ENCODE data around the gene ECI2.

Gene ECI2

DNA sequence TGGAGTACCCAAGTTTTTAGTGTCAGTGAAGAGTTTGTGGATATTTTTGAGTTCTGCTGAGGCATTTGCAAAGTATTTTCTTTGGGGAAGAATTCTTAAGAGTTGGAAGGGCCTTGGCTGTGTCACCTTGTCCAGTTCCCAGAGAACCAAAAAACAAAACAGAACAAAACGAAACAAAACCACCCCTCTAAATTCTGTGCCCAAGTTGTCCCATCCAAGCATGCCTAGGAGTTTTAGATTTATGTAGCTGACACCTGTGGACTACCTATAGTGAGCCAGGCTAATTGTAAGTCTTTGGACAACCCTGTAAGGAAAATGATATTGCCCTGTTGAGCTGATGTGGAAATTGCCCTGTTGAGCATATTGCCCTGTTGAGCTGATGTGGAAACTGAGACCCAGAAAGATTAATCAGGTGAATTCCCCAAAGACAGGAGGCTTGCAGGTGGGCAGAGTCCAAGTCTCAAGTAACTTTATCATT lies 1.0 kb upstream of the ECI2 start:
- FAIRE-seq: no peak

DNA sequence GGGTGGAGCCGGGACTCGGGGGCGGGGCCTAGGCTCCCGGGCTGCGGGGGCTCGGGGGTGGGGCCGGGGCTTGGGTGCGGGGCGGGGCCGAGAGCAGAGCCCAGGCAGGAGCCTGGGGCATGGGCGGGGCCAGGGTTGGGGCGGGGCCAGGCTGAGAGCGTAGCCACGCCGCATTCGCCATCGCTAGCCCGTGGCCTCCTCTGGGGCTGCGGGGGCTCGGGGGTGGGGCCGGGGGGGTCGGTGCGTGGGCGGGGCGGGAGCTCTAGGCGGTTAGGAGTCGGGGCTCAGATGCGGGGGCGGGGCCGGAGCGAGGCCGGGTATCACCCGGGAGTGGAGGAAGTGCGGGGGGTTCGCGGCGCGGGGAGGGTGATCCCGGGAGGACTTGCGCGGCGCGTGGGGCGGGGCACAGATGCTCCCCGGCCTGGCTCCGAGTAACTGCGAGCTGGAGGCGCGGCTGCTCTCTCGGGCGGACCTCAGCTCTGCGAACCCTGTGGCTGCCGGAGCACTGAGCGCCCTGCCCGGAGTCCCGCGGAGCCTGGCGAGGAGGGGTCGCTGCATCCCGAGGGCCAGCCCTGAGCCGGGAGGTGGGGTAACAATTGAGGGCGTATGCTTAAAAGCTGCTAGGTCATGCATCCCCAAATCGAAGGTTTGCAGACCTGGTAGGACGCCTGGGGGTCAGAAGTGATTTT lies 434 bp upstream of the ECI2 start:
- FAIRE-seq: no peak

DNA sequence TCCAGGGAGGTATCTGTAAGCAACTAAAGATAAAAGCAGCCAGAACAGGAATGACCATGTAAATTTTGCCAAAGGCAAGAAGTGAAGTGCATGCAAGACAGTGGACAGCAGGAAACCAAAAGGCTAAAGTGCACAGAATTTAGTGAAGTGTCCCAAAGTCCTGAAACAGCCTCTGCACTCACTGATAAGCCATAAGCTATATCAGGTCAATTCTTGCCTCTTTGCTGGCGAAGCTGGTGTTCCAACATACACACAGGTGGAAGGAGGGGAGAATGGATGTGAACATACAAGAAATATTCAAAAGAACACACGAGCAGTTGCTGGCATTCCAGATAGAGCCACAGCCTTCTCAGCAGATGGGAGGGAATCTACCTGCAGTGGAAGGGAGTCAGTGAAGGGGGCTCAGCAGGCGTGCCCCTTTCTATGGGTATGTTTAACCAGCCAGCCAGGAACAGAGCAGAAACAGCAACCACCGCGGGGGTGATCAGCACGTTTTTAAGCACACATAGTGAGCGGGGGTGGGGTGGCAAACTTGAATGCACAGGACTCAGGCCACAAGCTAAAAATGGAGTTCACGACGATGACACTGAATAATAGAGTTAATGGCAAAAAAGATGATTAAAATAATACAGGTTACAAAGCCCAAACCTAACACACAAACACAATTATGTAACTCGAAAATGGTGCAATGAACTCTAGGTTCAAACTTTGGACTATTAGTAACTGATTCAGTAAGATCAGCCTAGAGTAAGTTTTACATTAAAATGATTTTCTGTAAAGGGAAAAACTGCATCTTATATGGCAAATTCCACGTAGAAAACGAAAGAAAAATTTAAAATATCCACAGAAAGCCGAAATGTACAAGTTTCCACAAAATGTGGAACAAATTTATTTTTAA lies 1.2 kb downstream of the ECI2 start:
- no peak for FAIRE-seq

DNA sequence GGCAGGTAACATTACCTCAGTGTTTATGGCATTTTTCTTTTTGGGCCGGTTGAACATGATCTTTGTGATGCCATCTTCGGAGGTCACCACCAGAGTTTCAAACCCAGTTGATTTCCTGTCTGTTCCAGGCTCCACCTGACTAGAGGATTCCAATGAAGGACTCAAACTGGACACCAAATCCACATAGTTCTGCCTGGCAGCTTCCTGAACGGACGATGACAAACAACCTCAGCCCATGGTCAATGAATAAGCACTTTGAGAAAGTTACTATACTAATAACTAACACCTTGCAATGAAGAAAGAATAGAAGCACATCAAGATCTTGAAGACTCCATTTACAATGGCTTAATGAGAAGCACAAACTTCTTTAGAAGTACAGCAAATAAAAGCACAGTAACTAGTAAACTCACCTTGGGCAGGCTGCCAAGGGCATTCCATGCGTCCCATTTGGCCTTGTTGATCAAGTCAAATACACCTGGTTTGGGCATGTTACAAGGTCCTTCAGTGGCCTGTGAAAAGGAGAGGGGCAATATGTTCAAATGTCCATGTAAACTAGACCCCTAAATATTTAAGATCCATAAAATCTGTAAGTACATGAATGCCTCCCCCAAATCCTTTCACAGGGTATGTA lies 4.9 kb downstream of the ECI2 start:
- no peak for FAIRE-seq

DNA sequence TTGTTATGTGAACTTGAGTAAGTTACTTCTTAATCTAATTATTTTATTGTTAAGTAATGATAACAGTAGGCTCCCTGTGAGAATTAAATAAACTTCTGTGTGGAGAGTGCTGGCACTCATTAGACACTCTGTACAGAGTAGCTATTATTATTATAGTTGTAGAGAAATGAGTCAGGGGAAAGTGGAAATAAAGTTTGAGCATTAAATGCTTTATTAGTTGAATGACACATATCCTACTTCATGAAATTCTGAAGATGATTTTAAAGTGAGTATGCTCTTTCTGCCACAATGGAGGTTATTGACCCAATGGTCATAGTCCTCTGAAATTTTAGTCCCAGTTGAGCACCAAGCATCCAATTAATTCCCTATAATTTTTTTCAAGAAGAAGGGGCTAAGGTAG lies 5.9 kb downstream of the ECI2 start:
- FAIRE-seq: no peak

DNA sequence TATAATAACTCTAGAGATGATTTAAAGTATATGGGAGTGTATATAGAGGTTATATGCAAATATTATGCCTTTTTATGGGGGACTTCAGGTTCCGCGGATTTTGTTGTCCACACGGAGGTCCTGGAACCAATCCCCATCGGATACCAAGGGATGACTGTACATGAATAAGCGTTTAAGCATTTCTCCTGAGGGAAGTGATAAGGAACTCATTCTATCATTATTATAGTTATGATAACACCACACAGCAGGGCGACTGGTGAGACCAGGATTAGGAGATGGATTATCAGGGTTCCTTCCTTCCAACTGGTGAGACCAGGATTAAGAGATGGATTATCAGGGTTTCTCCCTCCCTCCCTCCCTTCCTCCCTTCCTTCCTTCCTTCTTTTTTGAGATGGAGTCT lies 6.6 kb downstream of the ECI2 start:
- no peak for FAIRE-seq

DNA sequence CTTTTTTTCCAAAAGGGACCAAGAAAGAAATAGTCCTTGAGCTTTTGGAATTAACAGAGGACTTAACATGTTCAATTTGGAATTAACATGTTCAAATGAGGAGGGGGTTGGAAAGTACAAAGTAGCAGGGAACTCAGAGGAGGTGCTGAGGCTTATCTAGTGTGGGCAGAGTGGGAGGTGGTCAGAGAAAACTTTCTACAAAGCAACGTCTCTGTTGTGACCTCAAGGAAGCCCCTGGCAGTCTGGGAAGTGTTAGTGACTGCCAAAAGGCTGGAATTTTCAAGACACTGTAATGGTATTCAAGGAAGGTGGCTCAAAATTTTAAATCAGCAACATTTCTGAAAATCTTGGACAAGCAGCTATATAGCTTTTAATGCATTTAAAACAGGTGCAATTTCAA lies 7.3 kb downstream of the ECI2 start:
- FAIRE-seq: no peak

DNA sequence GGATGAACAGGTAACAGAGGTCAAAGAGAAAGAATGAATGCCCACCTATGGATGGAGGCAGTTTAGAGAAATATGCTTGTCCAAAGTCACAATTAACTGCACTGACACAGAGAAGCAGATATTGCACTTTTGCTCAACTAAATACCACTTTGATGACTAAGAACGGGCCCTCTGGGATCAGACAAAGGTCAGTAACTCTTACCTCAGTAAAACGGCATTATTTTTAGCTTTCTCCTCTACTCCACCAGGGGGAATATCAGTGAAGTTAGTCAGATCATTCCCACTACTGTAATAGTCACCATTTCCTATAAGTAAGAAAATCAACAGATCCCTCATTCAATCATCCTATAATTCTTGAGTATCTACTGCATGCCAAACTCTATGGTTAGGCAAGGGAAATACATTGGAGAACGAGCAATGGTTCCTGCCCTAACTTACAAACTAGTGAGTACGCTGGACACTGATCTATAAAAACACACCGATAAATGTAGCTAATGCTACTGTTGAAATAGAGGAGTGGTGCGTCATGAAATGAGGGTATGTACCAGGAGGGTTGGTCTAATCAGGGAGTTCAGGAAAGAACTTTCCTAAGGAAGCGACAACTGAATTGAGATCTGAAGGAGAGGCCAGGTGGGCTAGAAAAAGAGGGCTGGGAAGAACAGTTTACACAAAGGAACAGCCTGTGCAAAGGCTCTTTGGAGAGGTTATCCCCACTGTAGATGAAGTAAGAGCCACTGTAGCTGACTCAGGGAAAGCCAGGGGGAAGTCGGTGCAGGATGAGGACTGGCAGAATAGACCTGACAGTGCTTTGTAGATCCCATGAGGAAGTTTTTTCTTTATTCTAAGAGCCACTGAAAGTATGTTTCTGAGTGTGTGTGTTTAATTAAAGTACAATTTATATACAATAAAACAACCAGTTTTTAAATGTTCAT lies 9.2 kb downstream of the ECI2 start:
- FAIRE-seq: no peak

DNA sequence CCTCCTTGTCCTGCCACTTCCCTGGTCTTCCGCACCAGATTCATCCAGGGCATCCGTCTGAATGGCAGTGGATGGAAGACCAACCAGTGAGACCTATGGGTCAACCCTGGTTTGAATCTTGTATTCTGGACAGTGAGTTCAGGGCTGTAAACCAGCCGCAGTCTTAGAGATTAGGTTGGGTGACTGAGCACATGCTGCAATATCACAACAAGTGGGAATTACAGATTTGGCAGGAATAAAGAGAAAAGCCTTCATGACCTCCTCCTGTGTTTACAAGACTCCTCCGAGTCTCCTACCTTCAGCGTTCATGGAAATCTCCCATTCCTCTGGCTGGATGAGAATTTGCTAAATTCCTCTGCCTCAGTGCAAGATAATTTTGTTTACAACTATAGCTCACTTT lies 9.9 kb downstream of the ECI2 start:
- FAIRE-seq: no peak

DNA sequence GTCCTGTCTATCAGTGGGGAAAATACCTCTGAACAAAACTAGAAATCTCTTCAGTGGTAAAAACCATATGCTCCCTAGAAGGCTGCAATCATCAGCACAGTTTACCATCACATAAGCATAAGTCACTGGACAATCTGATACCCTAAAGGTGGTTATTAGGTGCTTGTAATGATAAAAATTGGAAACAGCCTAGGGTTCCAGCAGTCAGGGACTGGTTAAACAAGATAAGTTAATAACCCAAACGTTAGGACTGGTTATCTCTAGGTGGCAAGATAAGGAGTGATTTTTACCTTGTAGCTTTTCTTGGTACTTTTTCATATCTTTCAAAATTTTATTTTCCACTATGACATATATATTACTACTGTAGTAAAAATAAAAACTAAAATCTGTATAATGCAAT lies 11.0 kb downstream of the ECI2 start:
- FAIRE-seq: no peak

DNA sequence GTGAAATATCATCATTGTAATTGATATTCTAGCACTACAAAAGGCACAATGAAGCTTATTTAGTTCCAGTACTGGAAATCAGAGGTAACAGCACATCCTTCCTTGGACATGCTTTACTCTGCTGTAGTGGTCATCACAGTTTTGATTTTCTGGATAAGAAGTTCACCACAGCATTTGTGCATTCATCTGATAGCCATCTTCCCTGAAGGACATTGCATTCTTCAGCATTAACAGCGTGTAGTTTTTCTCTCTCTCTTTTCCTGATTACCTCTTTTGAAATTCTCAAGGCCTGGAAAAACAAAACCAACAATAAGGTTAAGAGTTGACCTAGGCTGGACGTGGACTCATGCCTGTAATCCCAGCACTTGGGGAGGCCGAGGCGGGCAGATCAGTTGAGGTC lies 19.6 kb downstream of the ECI2 start:
- FAIRE-seq: no peak

DNA sequence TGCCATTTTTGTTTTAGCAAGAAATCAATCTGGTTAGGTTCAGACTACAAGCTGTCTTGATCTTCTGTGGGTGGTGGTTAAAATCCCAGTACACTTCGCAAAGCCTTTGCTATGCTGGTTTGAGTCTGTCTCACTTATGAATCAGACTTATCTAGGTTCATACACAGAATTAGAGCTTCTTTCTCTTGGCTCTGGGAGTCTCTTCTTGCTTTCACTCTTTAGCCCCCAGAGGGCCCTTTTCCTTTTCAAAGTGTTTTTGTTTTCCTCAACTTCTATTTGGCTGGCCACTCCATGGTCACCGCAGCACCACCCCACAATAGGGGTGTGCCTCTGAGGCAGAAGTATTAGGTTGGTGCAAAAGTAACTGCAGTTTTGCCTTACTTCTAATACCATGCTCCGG lies 21.3 kb downstream of the ECI2 start:
- FAIRE-seq: no peak

DNA sequence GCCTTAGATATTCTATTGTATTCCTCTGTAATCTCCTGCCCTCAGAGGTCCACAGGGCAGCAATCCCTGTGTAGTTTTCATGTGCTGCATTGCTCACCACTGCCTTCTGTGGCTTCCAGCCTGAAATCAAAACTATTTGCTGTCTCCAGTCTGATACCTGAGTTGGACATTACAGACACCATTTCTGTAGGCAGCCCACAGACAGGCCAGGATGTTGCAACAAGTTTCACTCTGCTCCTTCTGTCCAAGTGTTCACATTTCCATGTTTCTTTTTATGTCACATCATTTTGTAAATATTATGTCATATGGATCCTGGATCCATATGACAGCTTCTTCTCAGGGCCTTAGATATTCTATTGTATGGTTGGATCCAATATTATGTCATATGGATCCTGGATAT lies 21.7 kb downstream of the ECI2 start:
- no peak for FAIRE-seq

DNA sequence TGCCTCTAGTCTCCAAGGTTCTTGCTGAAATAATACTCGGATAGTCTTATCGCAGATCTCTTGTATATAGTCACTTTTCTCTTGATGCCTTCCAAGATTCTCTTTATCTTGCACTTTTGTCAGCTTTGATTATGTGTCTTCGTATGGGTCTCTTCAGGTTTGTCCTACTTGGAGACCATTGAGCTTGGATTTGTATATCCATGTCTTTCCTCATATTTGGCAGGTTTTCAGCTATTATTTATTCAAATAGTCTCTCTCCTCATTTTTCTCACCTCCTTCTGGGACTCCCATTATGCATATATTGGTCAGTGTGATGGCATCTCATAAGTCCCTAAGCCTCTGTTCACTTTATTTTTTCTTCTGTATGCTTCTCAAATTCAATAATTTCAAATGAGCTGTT lies 23.0 kb downstream of the ECI2 start:
- no peak for FAIRE-seq

DNA sequence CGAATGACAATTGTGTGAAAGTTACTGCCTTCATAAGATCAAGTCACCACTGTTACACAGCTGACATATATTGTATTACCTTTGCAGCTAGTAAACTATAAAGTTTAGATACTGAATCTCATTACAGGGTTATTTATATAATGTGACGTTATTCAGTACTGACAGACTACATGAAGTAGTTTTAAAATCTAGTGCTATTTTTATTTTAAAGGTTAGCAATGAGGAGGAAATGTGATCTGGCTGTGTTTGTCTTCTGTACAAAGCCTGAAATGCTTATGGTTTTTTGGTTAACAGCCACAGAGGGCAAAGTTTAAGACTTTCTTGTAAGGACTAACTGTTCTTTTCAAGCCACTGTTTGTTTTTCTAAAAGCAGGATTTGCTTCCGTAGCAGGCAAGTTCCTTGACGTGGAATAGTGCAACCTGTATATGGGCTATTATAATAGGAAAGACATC lies 26.0 kb downstream of the ECI2 start:
- FAIRE-seq: peak; percentile 96

DNA sequence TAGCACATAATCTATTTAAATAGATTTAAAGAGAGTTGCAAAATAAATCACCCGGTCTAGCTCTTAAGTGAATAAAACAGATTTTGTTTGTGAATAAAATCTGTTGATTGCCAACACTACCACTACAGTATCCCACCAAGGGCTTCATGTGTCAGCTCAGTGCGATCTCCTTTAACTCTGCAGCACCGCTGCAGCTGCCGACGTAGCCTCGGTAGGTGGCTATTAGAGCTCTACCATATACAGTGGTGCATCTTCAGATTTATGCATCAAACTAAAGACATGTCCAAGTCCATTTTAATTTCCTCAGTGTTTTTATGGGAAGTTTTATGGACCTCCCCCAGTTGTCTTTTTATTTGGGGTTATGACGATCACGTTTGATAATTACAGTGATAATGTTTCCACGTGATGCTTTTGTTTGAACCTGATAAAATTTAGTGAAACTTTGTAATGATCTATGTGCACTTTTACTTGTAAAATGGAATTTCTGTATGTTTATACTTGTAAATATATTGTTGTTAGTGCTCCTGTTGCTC lies 26.7 kb downstream of the ECI2 start:
- FAIRE-seq: no peak

DNA sequence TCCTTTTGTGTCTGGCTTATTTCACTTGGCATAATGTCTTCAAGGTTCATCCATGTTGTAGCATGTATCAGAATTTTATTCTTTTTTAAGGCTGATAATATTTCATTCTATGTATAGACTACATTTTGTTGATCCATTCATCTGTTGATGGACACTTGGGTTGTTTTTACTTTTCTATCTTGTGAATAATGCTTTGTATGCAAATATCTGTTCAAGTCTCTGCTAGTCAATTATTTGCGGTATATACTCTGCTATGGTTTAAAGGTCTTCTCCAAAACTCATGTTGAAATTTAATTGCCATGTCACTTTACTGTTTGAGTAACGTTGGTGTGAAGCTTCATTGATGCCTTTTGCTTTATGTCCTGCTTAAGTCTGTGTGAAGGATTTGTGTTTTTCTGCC lies 27.5 kb downstream of the ECI2 start:
- FAIRE-seq: no peak

DNA sequence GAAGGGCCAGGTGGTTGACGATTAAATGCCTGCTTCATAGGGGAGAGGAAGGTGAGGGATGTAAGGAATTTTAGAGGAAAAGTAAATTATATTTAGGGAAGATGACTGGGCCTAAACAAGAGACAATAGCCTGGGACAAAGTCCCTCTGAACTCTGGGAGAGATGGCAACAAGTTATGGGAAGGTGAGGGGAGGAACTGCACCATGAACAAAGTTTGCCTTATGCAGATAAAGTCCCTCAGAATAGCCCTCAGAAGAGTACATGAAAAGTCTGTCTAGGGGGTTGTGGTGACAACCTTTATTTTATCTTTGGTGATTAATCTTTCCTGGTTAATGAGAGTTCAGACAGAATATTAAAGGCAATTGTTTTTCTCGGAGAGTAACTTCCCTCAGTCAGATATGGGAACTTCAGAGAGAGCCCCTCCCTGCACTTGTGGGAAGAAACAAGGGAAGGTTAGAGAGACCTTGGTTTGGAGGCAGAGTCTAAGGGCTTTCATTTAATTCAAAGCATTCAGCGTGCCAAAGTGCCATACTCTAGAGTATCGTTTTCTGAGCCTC lies 29.3 kb downstream of the ECI2 start:
- no peak for FAIRE-seq

DNA sequence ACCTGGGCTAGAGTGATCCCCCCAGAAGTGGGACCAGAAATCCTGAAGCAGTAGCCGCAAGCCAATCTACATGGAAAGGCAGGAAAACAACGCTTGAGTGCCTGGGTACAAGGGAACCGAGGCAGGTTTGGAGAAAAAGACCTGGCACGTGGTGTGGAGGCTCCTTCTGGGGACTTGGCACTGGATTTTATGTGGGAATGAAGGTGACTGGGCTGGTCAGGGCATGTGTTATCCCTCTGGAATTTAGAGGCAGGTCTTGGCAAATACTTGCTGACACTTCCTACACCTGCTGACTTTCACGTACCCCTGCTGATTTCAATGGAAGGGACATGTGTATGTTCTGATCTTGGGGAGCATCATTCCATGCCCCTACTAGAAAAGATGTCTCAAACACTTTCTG lies 31.4 kb downstream of the ECI2 start:
- FAIRE-seq: no peak

DNA sequence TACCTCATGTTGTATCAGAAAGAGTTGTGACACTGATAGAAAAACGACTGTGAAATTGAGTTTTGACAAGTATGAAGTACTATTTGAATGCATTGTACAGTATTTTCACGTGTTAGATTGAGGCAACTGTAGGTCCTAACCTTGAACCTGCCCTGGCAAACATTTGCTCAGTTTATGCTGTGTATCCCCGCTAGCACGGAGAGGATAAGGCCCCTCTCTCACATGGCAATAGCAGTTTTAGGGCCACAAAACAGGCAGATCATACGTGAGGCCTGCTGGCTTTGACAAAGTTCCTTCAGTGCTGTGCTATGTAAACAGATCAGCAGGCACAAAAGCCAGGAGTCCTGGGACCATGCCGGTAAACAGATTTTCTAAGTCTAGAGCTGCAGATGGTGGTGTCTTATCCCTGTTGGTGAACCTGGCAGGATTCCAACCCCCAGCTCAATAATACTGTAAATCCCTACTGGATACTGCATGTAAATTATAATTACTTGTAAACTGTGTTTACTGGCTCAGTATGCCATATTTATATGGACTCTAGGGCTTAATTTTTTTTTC lies 32.6 kb downstream of the ECI2 start:
- FAIRE-seq: no peak

DNA sequence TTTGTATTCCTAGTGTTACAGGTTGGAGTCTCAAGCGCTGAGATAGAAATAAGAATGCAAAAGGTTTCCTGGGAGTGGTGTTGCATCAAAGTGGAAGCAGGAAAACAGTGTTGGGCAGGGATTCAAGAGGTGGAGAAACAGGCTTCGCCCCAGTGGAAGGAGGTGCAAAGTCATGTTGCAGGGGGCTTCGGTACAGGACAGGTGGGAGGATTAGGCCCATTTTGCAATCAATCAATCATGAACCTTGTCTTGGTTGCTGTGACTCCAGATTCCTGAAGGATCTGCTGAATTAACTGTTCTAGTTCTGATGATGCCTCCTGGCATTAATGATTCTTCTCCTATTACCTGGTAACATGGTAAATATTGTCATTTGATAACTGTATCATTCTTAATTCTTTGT lies 34.1 kb downstream of the ECI2 start:
- FAIRE-seq: no peak

DNA sequence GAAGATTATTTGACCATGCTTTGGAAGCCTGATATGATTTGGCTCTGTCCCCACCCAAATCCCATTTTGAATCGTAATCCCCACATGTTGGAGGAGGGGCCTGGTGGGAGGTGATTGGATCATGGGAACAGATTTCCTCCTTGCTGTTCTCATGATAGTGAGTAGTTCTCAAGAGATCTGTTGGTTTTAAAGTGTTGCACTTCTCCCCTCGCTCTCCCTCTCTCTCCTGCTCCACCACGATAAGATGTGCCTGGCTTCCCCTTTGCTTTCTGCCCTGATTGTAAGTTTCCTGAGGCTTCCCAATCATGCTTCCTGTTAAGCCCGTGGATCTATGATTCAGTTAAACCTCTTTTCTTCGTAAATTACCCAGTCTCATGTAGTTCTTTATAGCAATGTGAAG lies 34.7 kb downstream of the ECI2 start:
- FAIRE-seq: no peak

Data from islet of Langerhans (tissue), 1 donor.